Body of pancreas (tissue), 4 donors: ENCODE measurements around the gene BRIP1. TPM values are rescaled to one million over a fixed set of nuclear protein-coding genes. Genes with fewer than 3 reads are reported as not detected.
"Not testable (repeated sequence)": the region's sequence is repeated elsewhere in the genome, so short reads cannot be mapped to it uniquely, and the experiment has no call there.

ENCODE experiments used
- ATAC-seq: fragments of 150-250 bp; one replicate; pipeline ENCODE4 v1.9.1; 2016
- DNase-seq, 4 donors: peaks; one replicate each; pipeline ENCODE4 v3.0.0-alpha.2; 2019
- H3K27ac ChIP-seq, 4 donors: fragments of 200-600 bp; sonication (generic); 1 replicate in 3 of 4; 2 replicates in 1 of 4; pipeline versions ENCODE4 v1.5.1 to v1.6.1; 2016 to 2019; ENCODE audit warnings: mild to moderate bottlenecking in 1 of 4, mixed read lengths in 1 of 4, moderate library complexity in 1 of 4
- H3K27me3 ChIP-seq, 2 donors: fragments of 200-600 bp; sonication (generic); one replicate each; pipeline ENCODE4 v1.6.0; 2016; ENCODE audit warnings: mild to moderate bottlenecking in 1 of 2
- H3K36me3 ChIP-seq, 2 donors: fragments of 200-600 bp; sonication (generic); replicated peaks in 1 of 2; 2 replicates each; pipeline ENCODE4 v1.5.1; 2016; ENCODE audit warnings: low read depth in 2 of 2; ENCODE audit not compliant: insufficient read depth in 1 of 2
- H3K4me1 ChIP-seq: fragments of 200-600 bp; sonication (generic); one replicate; pipeline ENCODE4 v1.6.0; 2016
- H3K4me3 ChIP-seq, 2 donors: fragments of 200-600 bp; sonication (generic); 1 replicate in 1 of 2; 2 replicates in 1 of 2; pipeline ENCODE4 v1.5.1; 2016 to 2019
- H3K9me3 ChIP-seq, 3 donors: fragments of 200-600 bp; sonication (generic); 1 replicate in 2 of 3; 2 replicates in 1 of 3; pipeline ENCODE4 v1.5.1; 2016
- CTCF ChIP-seq, 7 experiments: fragments of 450-650 bp in 4 of 7; fragments of 200-600 bp in 3 of 7; sonication (generic) in 3 of 7; IDR thresholded peaks; one replicate each; pipeline ENCODE4 v1.5.1; 2016 to 2019; ENCODE audit warnings: antibody characterized with exemption in 7 of 7
- POLR2A ChIP-seq, 3 donors: fragments of 450-650 bp; IDR thresholded peaks; one replicate each; pipeline ENCODE4 v1.6.1; 2016; ENCODE audit warnings: antibody characterized with exemption in 3 of 3, mild to moderate bottlenecking in 2 of 3
- WGBS, 2 donors: methylation state at CpG; one replicate each; pipeline ENCODE4 v1.1.5; 2017; 5-methylcytosine and 5-hydroxymethylcytosine counted together
- intact Hi-C: fragments of 100-400 bp; cut with DNase I; formaldehyde crosslinking; loops from one replicate; pipeline ENCODE4 v1.15.1; 2023
- total RNA-seq, 2 donors: library from RNA; depleted of rRNA; stranded (reverse); fragments of >200 nt; gene quantifications; one replicate each; pipeline ENCODE4 v1.1.0, GENCODE V29; 2016

BRIP1 gene
- total RNA-seq, 2 donors from 2014 or later, result under 0.01 to 0.33 TPM

GRCh38 chr17:61903251-61903650 lies 39.9 kb upstream of the BRIP1 start:
- intact Hi-C loops, result no loop called here
- Histone ChIP-seq H3K36me3 (peaks cover 0 to 2% of the 10 kb centered on the region in 2 donors), H3K4me3 (no peak overlapping the region)

GRCh38 chr17:61897548-61898180 lies 34.3 kb upstream of the BRIP1 start:
- H3K9me3 ChIP-seq, result no peaks in the 10 kb centered on the region
- intact Hi-C loops, result no loop called here
- WGBS, 2 donors, result 85 to 91% methylated on average over 2 of the region's 2 CpGs
- TF ChIP-seq CTCF (IDR thresholded peaks at IDR 0.05), result no peak
- TF ChIP-seq POLR2A (IDR thresholded peaks at IDR 0.05), result no peak
- DNase-seq (no peak), ATAC-seq (no peak)
- H3K27me3 ChIP-seq, result no peaks in the 10 kb centered on the region
- H3K27ac ChIP-seq, result no peak overlapping the region
- H3K4me3 ChIP-seq, result no peak overlapping the region
- H3K4me1 ChIP-seq, result no peaks in the 10 kb centered on the region
- H3K36me3 ChIP-seq, result no peaks in the 10 kb centered on the region

More at GRCh38 chr17:61903251-61903650, 39.9 kb upstream of the BRIP1 start:
- no peak overlapping the region for H3K27ac ChIP-seq
- DNase-seq (no peak), ATAC-seq (no peak)
- H3K27me3 ChIP-seq, result no peaks in the 10 kb centered on the region
- H3K4me1 ChIP-seq, result no peaks in the 10 kb centered on the region
- no peak for TF ChIP-seq POLR2A (IDR thresholded peaks at IDR 0.05)
- no peak for TF ChIP-seq CTCF (IDR thresholded peaks at IDR 0.05)
- 94 to 96% methylated on average over 3 of the region's 3 CpGs for WGBS, 2 donors
- no peaks in the 10 kb centered on the region for H3K9me3 ChIP-seq

- Histone ChIP-seq H3K9me3 (no peaks in the 10 kb centered on the region), H3K4me1 (no peaks in the 10 kb centered on the region), H3K27ac (no peak overlapping the region), H3K27me3 (no peaks in the 10 kb centered on the region), H3K4me3 (no peak overlapping the region), H3K36me3 (no peaks in the 10 kb centered on the region)
- WGBS, 2 donors, result 22 to 30% methylated on average over 2 of the region's 2 CpGs
- intact Hi-C loops, result no loop called here
- ATAC-seq (no peak), DNase-seq (no peak)
- TF ChIP-seq CTCF (IDR thresholded peaks at IDR 0.05) (no peak), POLR2A (IDR thresholded peaks at IDR 0.05) (no peak)
Observed at GRCh38 chr17:61895391-61895790, 32.1 kb upstream of the BRIP1 start.

GRCh38 chr17:61894310-61894709 lies 31.0 kb upstream of the BRIP1 start:
- H3K4me3 ChIP-seq, H3K9me3 ChIP-seq, ATAC-seq, H3K36me3 ChIP-seq, H3K27me3 ChIP-seq, H3K27ac ChIP-seq, H3K4me1 ChIP-seq, DNase-seq, intact Hi-C loops: not testable (repeated sequence)
- WGBS, 2 donors, result 78 to 81% methylated on average over 5 of the region's 5 CpGs

GRCh38 chr17:61887733-61888132 lies 24.4 kb upstream of the BRIP1 start:
- DNase-seq, H3K4me3 ChIP-seq, intact Hi-C loops, H3K27ac ChIP-seq, H3K9me3 ChIP-seq, ATAC-seq, H3K4me1 ChIP-seq, H3K36me3 ChIP-seq, H3K27me3 ChIP-seq: not testable (repeated sequence)
- WGBS, 2 donors, result 92 to 93% methylated on average over 6 of the region's 6 CpGs

- not testable (repeated sequence) for H3K36me3 ChIP-seq
- 99 to 100% methylated on average over 8 of the region's 8 CpGs for WGBS, 2 donors
Observed at GRCh38 chr17:61885865-61886264, 22.5 kb upstream of the BRIP1 start.

More at GRCh38 chr17:61885865-61886264, 22.5 kb upstream of the BRIP1 start:
- H3K27ac ChIP-seq, H3K4me3 ChIP-seq, intact Hi-C loops, H3K9me3 ChIP-seq, DNase-seq, H3K27me3 ChIP-seq, ATAC-seq, H3K4me1 ChIP-seq: not testable (repeated sequence)
